NCI-H1436 (cell line): ENCODE results near the gene QPCT.

Source experiments
- DNase-seq: peaks from one replicate; lab custom pipeline; 2025; lab: John Stamatoyannopoulos, UW

The QPCT gene

GRCh38 chr2:37324786-37325624 is 19.4 kb upstream of the QPCT start, which contains the start of gene PRKD3:
Gene PRKD3, minus strand, starts transcription at chr2:37324833. Its CDS starts 8,309 bp downstream, at chr2:37316524.
- DNase-seq, result peak; percentile 65

DNA sequence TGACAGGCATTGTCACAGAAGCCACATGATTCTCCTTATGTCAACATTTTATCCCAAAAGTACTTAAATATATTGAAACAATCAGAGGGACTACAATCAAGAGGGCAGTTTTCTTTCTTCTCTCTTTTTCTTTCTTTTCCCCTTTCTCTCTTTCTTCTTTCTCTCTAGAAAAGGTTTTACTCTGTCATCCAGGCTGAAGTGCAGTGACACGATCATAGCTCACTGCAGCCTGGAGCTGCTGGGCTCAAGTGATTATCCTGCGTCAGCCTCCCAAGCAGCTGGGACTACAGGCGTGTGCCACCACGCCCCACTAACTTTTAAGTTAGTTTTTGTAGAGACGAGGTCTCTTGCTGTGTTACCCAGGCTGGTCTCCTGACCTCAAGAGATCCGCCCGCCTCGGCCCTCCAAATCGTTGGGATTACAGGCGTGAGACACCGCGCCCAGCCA is 18.8 kb upstream of the QPCT start:
- no peak for DNase-seq

DNA sequence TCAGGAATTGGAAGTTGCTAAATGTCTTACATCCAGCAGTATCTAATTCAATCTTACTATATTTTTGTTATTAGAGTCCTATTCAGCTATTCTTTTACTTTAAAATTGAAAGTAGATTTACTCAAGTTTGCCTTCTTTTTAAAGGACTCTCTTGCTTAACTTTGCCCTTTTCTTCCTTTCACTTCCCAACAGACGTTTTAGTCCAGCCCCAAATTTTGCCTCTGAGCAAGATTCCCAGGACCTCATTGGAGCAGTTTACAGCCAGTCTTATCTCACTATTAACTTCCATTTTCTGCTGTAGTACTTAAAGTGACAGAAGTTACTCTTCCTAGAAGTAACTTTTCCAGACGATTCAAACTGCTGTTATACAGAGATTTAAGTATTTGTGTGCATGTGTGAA is 18.1 kb upstream of the QPCT start:
- DNase-seq, result no peak

- no peak for DNase-seq
Measured at GRCh38 chr2:37326866-37327634, 17.4 kb upstream of the QPCT start.

GRCh38 chr2:37330681-37331080 is 13.7 kb upstream of the QPCT start:
- DNase-seq, result no peak

GRCh38 chr2:37332560-37332959 is 11.9 kb upstream of the QPCT start:
- no peak for DNase-seq

DNA sequence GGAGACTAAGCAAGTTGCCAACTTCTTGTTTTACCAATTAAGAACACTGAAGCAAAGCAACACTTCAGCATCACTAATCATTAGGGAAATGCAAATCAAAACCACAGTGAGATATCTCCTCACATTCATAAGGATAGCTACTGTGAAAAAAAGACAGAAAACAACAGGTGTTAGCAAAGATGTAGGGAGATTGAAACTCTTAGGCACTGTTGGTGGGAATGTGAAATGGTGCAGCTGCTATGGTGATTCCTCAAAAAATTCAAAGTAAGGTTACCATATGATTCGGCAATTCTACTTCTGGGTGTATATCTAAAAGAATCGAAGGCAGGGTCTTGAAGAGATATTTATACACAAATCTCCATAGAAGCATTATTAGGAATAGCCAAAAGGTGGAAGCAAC is 11.2 kb upstream of the QPCT start:
- no peak for DNase-seq

DNA sequence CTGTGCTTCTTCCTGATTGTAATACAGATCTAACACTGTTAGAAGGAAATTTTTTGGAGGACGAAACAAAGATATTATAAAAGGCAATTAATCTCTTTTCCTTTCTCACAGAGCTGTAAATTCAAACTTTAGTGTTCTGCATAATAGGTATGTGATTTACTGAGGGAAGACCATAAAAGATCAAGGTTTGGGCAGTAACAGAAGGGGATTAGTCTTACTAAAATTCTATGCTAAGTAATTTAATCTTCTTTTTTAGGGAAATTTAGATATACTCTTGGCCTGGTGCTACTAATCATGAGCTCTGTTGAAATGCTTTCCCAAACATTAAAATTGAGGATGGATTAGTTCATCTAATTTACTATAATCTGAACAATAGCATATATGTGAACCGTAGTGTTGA is 8.8 kb upstream of the QPCT start:
- no peak for DNase-seq

GRCh38 chr2:37337620-37338280 is 6.7 kb upstream of the QPCT start:
- DNase-seq, result no peak

DNA sequence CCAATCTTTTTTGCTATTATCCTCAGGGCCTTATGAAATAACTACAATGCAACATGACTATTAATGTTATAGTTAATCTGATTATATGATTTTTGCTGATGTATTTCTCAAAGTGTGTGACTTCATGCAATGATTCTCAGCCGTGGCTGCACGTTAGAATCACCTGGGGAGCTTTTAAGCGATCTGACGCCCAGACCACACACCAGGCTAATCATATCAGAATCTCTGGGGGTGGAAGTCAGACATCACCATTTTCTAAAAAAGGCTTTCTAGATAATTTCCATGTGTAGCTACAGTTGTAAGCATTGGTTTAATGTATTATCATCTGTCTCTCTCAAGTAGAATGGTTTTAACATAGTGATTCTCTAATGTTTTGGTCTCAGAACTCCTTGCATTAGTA is 5.5 kb upstream of the QPCT start:
- no peak for DNase-seq

- DNase-seq, result no peak
Measured at GRCh38 chr2:37340637-37341036, 3.8 kb upstream of the QPCT start.

GRCh38 chr2:37342591-37343220 is 1.7 kb upstream of the QPCT start:
- DNase-seq, result no peak

GRCh38 chr2:37343537-37344434 is 644 bp upstream of the QPCT start:
- DNase-seq, result no peak

- no peak for DNase-seq
Measured at GRCh38 chr2:37348155-37348554, 3.7 kb downstream of the QPCT start.

DNA sequence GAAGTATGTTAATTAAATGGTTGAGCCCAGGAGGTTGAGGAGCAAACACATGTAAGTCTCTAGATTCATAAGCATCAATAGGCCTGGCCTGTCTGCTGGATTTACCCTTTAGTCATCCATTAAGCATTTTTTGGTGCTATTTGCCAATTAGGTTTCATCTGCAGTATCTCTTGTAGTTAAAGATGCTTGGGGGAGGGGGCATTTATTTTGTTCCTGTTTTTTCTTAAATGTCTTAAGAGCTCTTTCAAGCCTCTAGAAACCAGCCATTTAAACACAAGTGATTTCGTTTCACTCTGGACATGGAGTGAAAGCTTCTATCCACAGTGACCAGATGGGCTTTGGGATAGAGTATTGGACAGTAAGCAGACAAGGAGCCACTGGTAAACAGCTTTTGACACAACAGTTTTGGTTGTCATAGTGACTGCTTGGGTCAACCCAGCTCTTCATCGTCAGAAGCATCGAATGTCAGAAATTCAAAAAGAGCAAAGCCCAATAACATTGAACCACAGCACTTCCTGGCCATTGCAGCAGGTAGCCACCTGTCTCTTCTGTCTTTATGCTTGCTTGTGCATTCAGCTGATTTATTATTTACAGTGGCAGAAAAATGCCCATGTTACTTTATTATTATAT is 4.9 kb downstream of the QPCT start:
- no peak for DNase-seq

DNA sequence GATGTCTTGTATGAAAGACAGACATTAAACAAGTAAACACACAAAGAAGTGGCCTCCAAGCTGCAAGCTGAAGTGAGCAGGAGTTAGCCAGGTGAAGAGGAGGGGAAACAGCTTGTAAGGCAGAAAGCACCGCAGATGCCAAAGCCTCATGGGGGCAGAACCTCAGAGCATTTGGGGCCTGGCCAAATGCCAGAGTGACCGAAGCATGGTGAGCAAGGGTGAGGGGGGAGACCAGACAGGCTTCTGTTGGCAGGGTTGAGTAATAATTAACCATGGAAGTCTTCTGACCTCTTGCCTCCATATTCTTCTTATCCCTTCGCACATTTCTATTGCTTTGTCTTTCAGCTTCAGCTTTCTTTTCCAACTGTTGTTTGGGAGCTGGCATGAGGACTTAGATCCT is 5.6 kb downstream of the QPCT start:
- DNase-seq, result no peak

DNA sequence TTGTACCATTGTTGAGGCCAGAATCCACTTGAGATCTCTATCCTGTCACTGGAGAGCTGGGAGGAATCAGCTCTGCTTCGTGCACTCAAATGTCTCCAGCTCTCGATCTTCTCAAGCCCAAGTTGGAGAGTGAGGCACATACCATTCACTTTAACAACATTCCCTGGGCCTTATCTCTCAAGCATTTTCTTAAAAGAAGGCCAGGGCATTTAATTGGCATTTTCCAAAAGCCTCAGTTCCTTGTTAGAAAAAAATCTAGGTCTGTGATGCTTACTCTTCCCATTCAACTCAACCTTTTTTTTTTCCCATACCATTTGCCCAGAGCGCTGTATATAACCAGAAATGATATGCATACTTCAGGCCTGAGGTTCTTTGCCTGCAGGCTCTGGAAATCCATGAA is 10.1 kb downstream of the QPCT start:
- no peak for DNase-seq

GRCh38 chr2:37355735-37356134 is 11.3 kb downstream of the QPCT start:
- no peak for DNase-seq

DNA sequence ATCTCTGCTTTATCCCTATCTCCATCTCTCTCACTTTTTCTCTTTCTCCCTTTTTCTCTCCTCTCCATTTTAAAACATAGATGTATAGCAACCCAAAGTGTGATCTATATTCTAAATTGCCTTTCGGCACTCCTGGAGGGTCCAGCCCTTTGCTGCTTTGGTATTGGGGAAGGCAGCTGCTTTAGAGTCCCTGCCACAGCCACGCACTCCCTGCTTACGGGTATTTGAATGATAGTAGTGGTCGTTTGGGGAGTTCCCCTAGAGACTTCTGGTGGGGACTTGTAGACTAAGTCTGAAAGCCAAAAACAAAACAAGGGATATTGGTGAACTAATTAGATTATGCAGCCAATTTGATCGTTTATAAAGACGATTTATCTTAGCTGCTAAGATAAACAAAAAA is 11.9 kb downstream of the QPCT start:
- DNase-seq, result no peak

GRCh38 chr2:37357069-37357468 is 12.6 kb downstream of the QPCT start:
- no peak for DNase-seq

DNA sequence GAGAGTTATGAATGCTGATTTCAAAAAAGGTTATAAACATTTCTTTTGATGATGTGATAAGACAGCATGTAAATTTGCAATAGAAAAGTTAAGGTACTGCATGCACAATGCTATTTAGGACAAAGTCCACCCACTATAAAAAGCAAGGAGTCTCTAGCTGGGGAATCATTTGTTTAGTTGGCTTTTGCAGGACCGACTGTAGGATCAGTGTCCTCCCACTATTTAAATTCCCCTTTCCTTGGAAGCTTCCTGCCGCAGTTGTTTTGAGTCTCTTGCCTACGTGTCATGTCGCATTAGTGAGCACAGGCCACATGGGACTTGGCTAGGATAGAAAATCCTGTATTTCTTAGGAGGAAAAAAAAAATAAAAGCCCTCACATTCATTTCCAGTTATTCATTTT is 13.1 kb downstream of the QPCT start:
- no peak for DNase-seq
